H1 (cell line): Measurements from ENCODE around the gene ILF3. TPM values are rescaled to one million over a fixed set of nuclear protein-coding genes. Genes with fewer than 3 reads are reported as not detected.

Source experiments
- CTCF ChIA-PET: fragments of 300-600 bp; sonication (Branson Sonifier 250); formaldehyde crosslinking; loops from one replicate; lab custom pipeline; 2021; ENCODE audit not compliant: partially characterized antibody; lab: Charles Lee
- POLR2A ChIA-PET: fragments of 300-600 bp; sonication (Branson Sonifier 250); formaldehyde crosslinking; loops from one replicate; lab custom pipeline; 2021; ENCODE audit warnings: inconsistent platforms; ENCODE audit not compliant: partially characterized antibody; lab: Charles Lee
- DNase-seq, 2 experiments: peaks; one replicate each; pipeline versions ENCODE4 v3.0.0 to v3.0.0-alpha.2; 2010 to 2022; ENCODE audit warnings: low spot score in 2 of 2, low read depth in 1 of 2, mixed read lengths in 1 of 2
- FAIRE-seq: peaks from 2 replicates; lab custom pipeline; 2011; peaks lifted over from hg19 to GRCh38; lab: Jason Lieb, UNC
- H2AFZ ChIP-seq: 2 replicates; pipeline ENCODE4 v1.8.1; 2012; ENCODE audit warnings: low read length, inconsistent platforms
- H2AK5ac ChIP-seq: 2 replicates; pipeline ENCODE4 v1.6.1; 2013; ENCODE audit warnings: low read depth, low read length
- H2BK120ac ChIP-seq: replicated peaks from 2 replicates; pipeline ENCODE3; 2013; ENCODE audit warnings: low read depth, low read length, inconsistent platforms
- H2BK12ac ChIP-seq: 2 replicates; pipeline ENCODE4 v1.6.1; 2013; ENCODE audit warnings: low read depth, low read length
- H2BK15ac ChIP-seq: 2 replicates; pipeline ENCODE4 v1.6.1; 2013; ENCODE audit warnings: low read length
- H2BK20ac ChIP-seq: 2 replicates; pipeline ENCODE4 v1.6.1; 2013; ENCODE audit warnings: low read length
- H2BK5ac ChIP-seq: 2 replicates; pipeline ENCODE4 v1.6.1; 2013; ENCODE audit warnings: low read depth, low read length
- H3K14ac ChIP-seq: 2 replicates; pipeline ENCODE4 v1.6.1; 2013; ENCODE audit warnings: inconsistent platforms; ENCODE audit not compliant: insufficient read length
- H3K18ac ChIP-seq: 2 replicates; pipeline ENCODE4 v1.6.1; 2013; ENCODE audit warnings: low read length; ENCODE audit errors: extremely low read depth
- H3K23ac ChIP-seq: 2 replicates; pipeline ENCODE4 v1.6.1; 2013; ENCODE audit warnings: inconsistent platforms; ENCODE audit not compliant: insufficient read length
- H3K23me2 ChIP-seq: 2 replicates; pipeline ENCODE4 v1.6.1; 2013; ENCODE audit warnings: low read depth, low read length
- H3K27ac ChIP-seq: 2 replicates; pipeline ENCODE4 v1.6.1; 2011; ENCODE audit warnings: low read depth, low read length, inconsistent platforms
- H3K27me3 ChIP-seq, 4 experiments: replicated peaks in 1 of 4; 1 replicate in 1 of 4; 2 replicates in 3 of 4; pipeline versions ENCODE4 v1.6.1 to v1.8.1; 2011 to 2013; ENCODE audit warnings: low read length in 3 of 4, mild to moderate bottlenecking in 3 of 4, inconsistent platforms in 2 of 4, mixed read lengths in 2 of 4, moderate library complexity in 1 of 4; ENCODE audit not compliant: control insufficient read depth in 3 of 4, insufficient read depth in 3 of 4; ENCODE audit errors: extremely low read depth in 1 of 4
- H3K36me3 ChIP-seq, 4 experiments: 2 replicates each; pipeline versions ENCODE4 v1.6.1 to v1.8.1; 2011 to 2013; ENCODE audit warnings: mild to moderate bottlenecking in 4 of 4, low read length in 3 of 4, moderate library complexity in 2 of 4, control low read depth in 1 of 4, inconsistent platforms in 1 of 4; ENCODE audit not compliant: insufficient read depth in 4 of 4, control insufficient read depth in 2 of 4
- H3K4ac ChIP-seq: replicated peaks from 2 replicates; pipeline ENCODE3; 2013; ENCODE audit warnings: low read length, low read depth, mixed read lengths, inconsistent platforms; ENCODE audit not compliant: insufficient read length
- H3K4me1 ChIP-seq, 4 experiments: replicated peaks in 1 of 4; 1 replicate in 1 of 4; 2 replicates in 3 of 4; pipeline versions ENCODE4 v1.6.1 to v1.8.1; 2011 to 2013; ENCODE audit warnings: low read length in 3 of 4, inconsistent platforms in 2 of 4, mixed read lengths in 1 of 4; ENCODE audit not compliant: insufficient read depth in 4 of 4, control insufficient read depth in 3 of 4
- H3K4me2 ChIP-seq, 2 experiments: 2 replicates each; pipeline versions ENCODE4 v1.6.1 to v1.8.1; 2011 to 2013; ENCODE audit warnings: low read depth in 2 of 2, low read length in 2 of 2, control low read depth in 1 of 2, inconsistent platforms in 1 of 2, mild to moderate bottlenecking in 1 of 2; ENCODE audit not compliant: insufficient read depth in 1 of 2
- H3K4me3 ChIP-seq, 4 experiments: fragments of 200-600, 300-600 bp in 1 of 4; sonication (generic), shearing (Covaris generic), sonication (Bioruptor Twin) in 1 of 4; 2 replicates each; pipeline versions ENCODE4 v1.5.1 to v1.8.1; 2011 to 2016; ENCODE audit warnings: low read length in 4 of 4, low read depth in 3 of 4, control low read depth in 2 of 4, inconsistent platforms in 2 of 4, mild to moderate bottlenecking in 2 of 4, mixed read lengths in 1 of 4, moderate library complexity in 1 of 4; ENCODE audit not compliant: insufficient read depth in 2 of 4; ENCODE audit errors: extremely low read depth in 1 of 4
- H3K56ac ChIP-seq: replicated peaks from 2 replicates; pipeline ENCODE3; 2013; ENCODE audit warnings: low read depth, mild to moderate bottlenecking, mixed read lengths, low read length, inconsistent platforms; ENCODE audit not compliant: insufficient read length
- H3K79me1 ChIP-seq: 2 replicates; pipeline ENCODE4 v1.6.1; 2013; ENCODE audit warnings: low read depth, low read length, control low read depth
- H3K79me2 ChIP-seq, 2 experiments: 2 replicates each; pipeline versions ENCODE4 v1.6.1 to v1.8.1; 2012 to 2013; ENCODE audit warnings: low read length in 2 of 2, mild to moderate bottlenecking in 2 of 2, inconsistent platforms in 1 of 2; ENCODE audit not compliant: insufficient read depth in 2 of 2, control insufficient read depth in 1 of 2
- H3K9ac ChIP-seq, 4 experiments: replicated peaks in 1 of 4; 1 replicate in 1 of 4; 2 replicates in 3 of 4; pipeline versions ENCODE4 v1.6.1 to v1.8.1; 2011 to 2013; ENCODE audit warnings: low read depth in 3 of 4, low read length in 3 of 4, control low read depth in 2 of 4, mild to moderate bottlenecking in 2 of 4, moderate library complexity in 2 of 4, inconsistent platforms in 1 of 4; ENCODE audit errors: extremely low read depth in 1 of 4
- H3K9me3 ChIP-seq, 2 experiments: 2 replicates each; pipeline versions ENCODE4 v1.6.1 to v1.8.1; 2012 to 2013; ENCODE audit warnings: mild to moderate bottlenecking in 2 of 2, moderate library complexity in 2 of 2, control low read depth in 1 of 2, inconsistent platforms in 1 of 2, low read depth in 1 of 2, low read length in 1 of 2, mixed read lengths in 1 of 2; ENCODE audit not compliant: insufficient read depth in 2 of 2
- H4K20me1 ChIP-seq, 2 experiments: replicated peaks in 1 of 2; 2 replicates each; pipeline versions ENCODE3 to v1.8.1; 2011 to 2013; ENCODE audit warnings: inconsistent platforms in 2 of 2, low read length in 2 of 2, mild to moderate bottlenecking in 1 of 2; ENCODE audit not compliant: insufficient read depth in 2 of 2, control insufficient read depth in 1 of 2
- H4K5ac ChIP-seq: 2 replicates; pipeline ENCODE4 v1.6.1; 2013; ENCODE audit warnings: low read length, low read depth, mixed read lengths, inconsistent platforms; ENCODE audit not compliant: insufficient read length
- H4K8ac ChIP-seq: 2 replicates; pipeline ENCODE4 v1.8.0; 2013; ENCODE audit warnings: mild to moderate bottlenecking, moderate library complexity, low read length, inconsistent platforms; ENCODE audit not compliant: insufficient read depth; ENCODE audit errors: extremely low read depth
- H4K91ac ChIP-seq: replicated peaks from 2 replicates; pipeline ENCODE3; 2013; ENCODE audit warnings: low read length, mixed read lengths, inconsistent platforms; ENCODE audit not compliant: insufficient read length
- BACH1 ChIP-seq: IDR thresholded peaks from 2 replicates; pipeline ENCODE4 v1.6.1; 2012; ENCODE audit warnings: low read length, improper control_type of control experiment
- BRCA1 ChIP-seq: IDR thresholded peaks from 2 replicates; pipeline ENCODE4 v1.6.1; 2012; ENCODE audit warnings: low read depth, low read length, improper control_type of control experiment
- KDM5A ChIP-seq: fragments of 200-600 bp; IDR thresholded peaks from 2 replicates; pipeline ENCODE4 v1.7.1; 2012; ENCODE audit warnings: mild to moderate bottlenecking, low read length, inconsistent platforms, mixed read lengths
- PHF8 ChIP-seq: fragments of 200-600 bp; sonication (generic); conservative IDR thresholded peaks from 2 replicates; pipeline ENCODE4 v1.7.1; 2012; ENCODE audit warnings: low read depth, mild to moderate bottlenecking, inconsistent platforms, low read length, moderate library complexity
- POLR2AphosphoS5 ChIP-seq: IDR thresholded peaks from 2 replicates; pipeline ENCODE4 v1.6.1; 2011; ENCODE audit warnings: low read depth, low read length
- RAD21 ChIP-seq, 2 experiments: IDR thresholded peaks in 1 of 2; conservative IDR thresholded peaks in 1 of 2; 2 replicates each; pipeline ENCODE4 v1.6.1; 2011; ENCODE audit warnings: low read depth in 2 of 2, low read length in 2 of 2, improper control_type of control experiment in 1 of 2, inconsistent platforms in 1 of 2, mild to moderate bottlenecking in 1 of 2, moderate library complexity in 1 of 2
- SUZ12 ChIP-seq: fragments of 200-600 bp; sonication (generic); IDR thresholded peaks from 2 replicates; pipeline ENCODE4 v1.6.1; 2012; ENCODE audit warnings: mild to moderate bottlenecking, inconsistent platforms, low read length, moderate library complexity, mixed read lengths
- TBP ChIP-seq: IDR thresholded peaks from 2 replicates; pipeline ENCODE4 v1.6.1; 2011; ENCODE audit warnings: low read depth, low read length, improper control_type of control experiment
- TCF12 ChIP-seq: IDR thresholded peaks from 2 replicates; pipeline ENCODE4 v1.6.1; 2011; ENCODE audit warnings: low read depth, mild to moderate bottlenecking, low read length
- WGBS, 2 experiments: shearing (Covaris generic) in 1 of 2; methylation state at CpG; one replicate each; pipeline versions ENCODE4 v1.1.6 to v1.1.7; 2013 to 2015; ENCODE audit warnings: low lambda C conversion rate in 2 of 2, mixed read lengths in 2 of 2, inconsistent platforms in 1 of 2, low coverage in 1 of 2, missing lambda C conversion rate in 1 of 2; ENCODE audit not compliant: insufficient replicate concordance in 2 of 2, insufficient coverage in 1 of 2, insufficient read length in 1 of 2; ENCODE audit errors: extremely low coverage in 1 of 2, missing lambda C conversion rate in 1 of 2; 5-methylcytosine and 5-hydroxymethylcytosine counted together
- polyA plus RNA-seq, 7 experiments: library from polyadenylated mRNA; depleted of rRNA in 3 of 7; stranded (reverse) in 5 of 7; unstranded in 2 of 7; fragments of >200 nt in 5 of 7; fragments of 200-250 nt in 2 of 7; gene quantifications; 1 replicate in 5 of 7; 2 replicates in 1 of 7; 4 replicates in 1 of 7; pipeline versions ENCODE4 v1.2.1 to v1.2.3, GENCODE V29; 2011 to 2013; ENCODE audit warnings: missing spikeins in 2 of 7, mixed read lengths in 2 of 7
- total RNA-seq: library from RNA; stranded (reverse); fragmentation: NEBNext Ultra II Directional; extraction: Animal tissue kit (Norgen Biotek cat#: 25700); gene quantifications from 2 replicates; pipeline ENCODE4 v1.2.1, GENCODE V29; 2021

Gene ILF3
- total and polyA plus RNA-seq, 2 of the 8 experiments (the other 6 are each of a cell fraction or from before 2014, with no cell fraction given), result 291 to 695 TPM

DNA sequence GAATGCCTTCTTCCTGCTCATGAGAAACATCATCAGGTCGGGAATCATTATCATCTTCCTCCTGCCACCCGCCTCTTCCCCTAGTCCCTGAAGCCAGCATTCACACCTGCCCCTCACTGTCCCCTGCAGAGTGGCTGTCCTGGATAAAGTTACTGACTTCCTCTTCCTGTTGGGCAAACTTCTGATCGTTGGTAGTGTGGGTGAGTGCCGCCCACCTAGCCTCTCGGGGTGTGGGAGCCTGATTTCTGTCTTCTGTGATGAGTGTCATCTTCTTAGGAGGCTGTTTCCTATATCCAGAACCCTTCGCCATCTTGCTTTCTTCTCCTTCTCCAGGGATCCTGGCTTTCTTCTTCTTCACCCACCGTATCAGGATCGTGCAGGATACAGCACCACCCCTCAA lies 16.3 kb upstream of the ILF3 start:
- CTCF ChIA-PET, result interaction anchor here (1.4 to 4.3 kb wide), 2 partner anchors 10 to 57 kb away, joined by 3 to 36 read pairs; no protein-coding TSS in a partner anchor
- H3K9ac ChIP-seq, result no peak overlapping the region
- no peak overlapping the region for H3K56ac ChIP-seq
- no peak overlapping the region for H3K14ac ChIP-seq
- WGBS, 2 experiments, result 95% methylated on average over 8 of the region's 8 CpGs; no CpG with 5 or more reads in 1 of the 2 experiments
- H3K23ac ChIP-seq, result no peak overlapping the region
- H2BK12ac ChIP-seq, result no peak overlapping the region
- no peak overlapping the region for H2AK5ac ChIP-seq
- H3K4me3 ChIP-seq, result no peak overlapping the region
- H2AFZ ChIP-seq, result no peak overlapping the region
- H3K18ac ChIP-seq, result no peak overlapping the region
- H3K9me3 ChIP-seq, result no peaks in the 10 kb centered on the region
- H3K36me3 ChIP-seq, result peaks cover 31 to 71% (median 44%) of the 10 kb centered on the region in 4 experiments
- H4K8ac ChIP-seq, result no peak overlapping the region
- no peak overlapping the region for H3K27ac ChIP-seq
- no peaks in the 10 kb centered on the region for H3K27me3 ChIP-seq
- H2BK120ac ChIP-seq, result no peak overlapping the region
- H2BK15ac ChIP-seq, result no peak overlapping the region
- H3K4me2 ChIP-seq, result no peak overlapping the region
- no peak overlapping the region for H2BK20ac ChIP-seq
- TF ChIP-seq BRCA1, result no peak
- TF ChIP-seq TCF12, result no peak
- TF ChIP-seq TBP, result no peak
- TF ChIP-seq RAD21 (IDR thresholded peaks at IDR 0.05 in 1 of 2, conservative IDR thresholded peaks at IDR 0.05 in 1 of 2; ENCODE audit: low read depth in 2 of 2, low read length in 2 of 2), result no peak
- no peak for TF ChIP-seq BACH1
- TF ChIP-seq PHF8, result no peak
- no peak for TF ChIP-seq KDM5A
- no peak for TF ChIP-seq SUZ12
- TF ChIP-seq POLR2AphosphoS5, result no peak
- H4K5ac ChIP-seq, result no peak overlapping the region
- POLR2A ChIA-PET, result interaction anchor here (0.6 to 11.3 kb wide), 7 partner anchors 9 to 63 kb away, joined by 3 to 116 read pairs (median 3); partner anchors contain the start of genes ILF3, QTRT1 and SLC44A2
- H4K20me1 ChIP-seq, result peaks cover 0 to 2% of the 10 kb centered on the region in 2 experiments
- no peaks in the 10 kb centered on the region for H3K23me2 ChIP-seq
- no peaks in the 10 kb centered on the region; the same call in 1 of the 2 replicates for H3K79me1 ChIP-seq
- H3K4me1 ChIP-seq, result peaks cover 0 to 4% (median 1%) of the 10 kb centered on the region in 4 experiments; a peak in 4 of 7 replicates
- no peak overlapping the region for H2BK5ac ChIP-seq
- FAIRE-seq (no peak), DNase-seq (no peak)
- no peak overlapping the region for H4K91ac ChIP-seq
- H3K4ac ChIP-seq, result no peak overlapping the region
- H3K79me2 ChIP-seq, result no peaks in the 10 kb centered on the region
